ENCODE measurements around the gene CNOT1. TPM values are rescaled to one million over a fixed set of nuclear protein-coding genes. Genes with fewer than 3 reads are reported as not detected.

CNOT1 gene
- total RNA-seq, 2 donors from 2014 or later: 102 to 190 TPM

DNA sequence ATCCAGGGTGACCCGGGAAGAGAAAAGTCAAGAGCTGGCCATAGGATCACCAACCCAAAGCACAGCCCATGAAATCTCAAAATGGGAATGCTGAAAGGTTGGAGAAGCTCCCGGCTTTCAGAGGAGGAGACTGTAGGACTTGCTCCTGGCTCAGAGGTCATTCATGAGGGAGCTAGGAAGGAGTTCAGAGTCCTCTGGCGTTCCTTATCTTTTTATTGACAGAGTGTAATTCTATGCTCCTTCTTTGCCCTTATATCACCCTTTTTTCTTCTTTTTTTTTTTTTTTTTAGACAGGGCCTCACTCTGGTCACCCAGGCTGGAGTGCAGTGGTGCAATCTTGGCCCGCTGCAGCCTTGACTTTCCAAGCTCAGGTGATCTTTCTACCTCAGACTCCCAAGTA lies 27.3 kb upstream of the CNOT1 start:
- 87% methylated on average over 4 of the region's 4 CpGs for WGBS
- no peak for DNase-seq (ENCODE audit: low spot score)
- no peaks in the 10 kb centered on the region for H3K36me3 ChIP-seq
- H3K4me3 ChIP-seq: no peak overlapping the region
- no peaks in the 10 kb centered on the region for H3K4me1 ChIP-seq (replicated peaks)
- H3K27ac ChIP-seq: no peak overlapping the region
- no peaks in the 10 kb centered on the region for H3K9me3 ChIP-seq
- no peaks in the 10 kb centered on the region for H3K27me3 ChIP-seq (replicated peaks; ENCODE audit: insufficient read depth)
- TF ChIP-seq, protein P1, sequence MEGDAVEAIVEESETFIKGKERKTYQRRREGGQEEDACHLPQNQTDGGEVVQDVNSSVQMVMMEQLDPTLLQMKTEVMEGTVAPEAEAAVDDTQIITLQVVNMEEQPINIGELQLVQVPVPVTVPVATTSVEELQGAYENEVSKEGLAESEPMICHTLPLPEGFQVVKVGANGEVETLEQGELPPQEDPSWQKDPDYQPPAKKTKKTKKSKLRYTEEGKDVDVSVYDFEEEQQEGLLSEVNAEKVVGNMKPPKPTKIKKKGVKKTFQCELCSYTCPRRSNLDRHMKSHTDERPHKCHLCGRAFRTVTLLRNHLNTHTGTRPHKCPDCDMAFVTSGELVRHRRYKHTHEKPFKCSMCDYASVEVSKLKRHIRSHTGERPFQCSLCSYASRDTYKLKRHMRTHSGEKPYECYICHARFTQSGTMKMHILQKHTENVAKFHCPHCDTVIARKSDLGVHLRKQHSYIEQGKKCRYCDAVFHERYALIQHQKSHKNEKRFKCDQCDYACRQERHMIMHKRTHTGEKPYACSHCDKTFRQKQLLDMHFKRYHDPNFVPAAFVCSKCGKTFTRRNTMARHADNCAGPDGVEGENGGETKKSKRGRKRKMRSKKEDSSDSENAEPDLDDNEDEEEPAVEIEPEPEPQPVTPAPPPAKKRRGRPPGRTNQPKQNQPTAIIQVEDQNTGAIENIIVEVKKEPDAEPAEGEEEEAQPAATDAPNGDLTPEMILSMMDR (IDR thresholded peaks at IDR 0.05): no peak
- no peak for TF ChIP-seq POLR2A (IDR thresholded peaks at IDR 0.05)
- TF ChIP-seq POLR2AphosphoS5 (IDR thresholded peaks at IDR 0.05): no peak
- intact Hi-C loops (cut with DNase I): no loop called here

- TF ChIP-seq POLR2A (IDR thresholded peaks at IDR 0.05) (no peak), POLR2AphosphoS5 (IDR thresholded peaks at IDR 0.05) (no peak)
- TF ChIP-seq, protein P1 (IDR thresholded peaks at IDR 0.05): no peak
- no peaks in the 10 kb centered on the region for H3K4me1 ChIP-seq (replicated peaks)
- no peaks in the 10 kb centered on the region for H3K27me3 ChIP-seq (replicated peaks; ENCODE audit: insufficient read depth)
- no peak for DNase-seq (ENCODE audit: low spot score)
- WGBS: 89% methylated on average over 8 of the region's 8 CpGs
- intact Hi-C loops (cut with DNase I): no loop called here
- H3K9me3 ChIP-seq: no peaks in the 10 kb centered on the region
- no peak overlapping the region for H3K4me3 ChIP-seq
- H3K36me3 ChIP-seq: no peaks in the 10 kb centered on the region
- H3K27ac ChIP-seq: no peak overlapping the region
These were observed 25.6 kb upstream of the CNOT1 start for GRCh38 chr16:58655215-58655596.

DNA sequence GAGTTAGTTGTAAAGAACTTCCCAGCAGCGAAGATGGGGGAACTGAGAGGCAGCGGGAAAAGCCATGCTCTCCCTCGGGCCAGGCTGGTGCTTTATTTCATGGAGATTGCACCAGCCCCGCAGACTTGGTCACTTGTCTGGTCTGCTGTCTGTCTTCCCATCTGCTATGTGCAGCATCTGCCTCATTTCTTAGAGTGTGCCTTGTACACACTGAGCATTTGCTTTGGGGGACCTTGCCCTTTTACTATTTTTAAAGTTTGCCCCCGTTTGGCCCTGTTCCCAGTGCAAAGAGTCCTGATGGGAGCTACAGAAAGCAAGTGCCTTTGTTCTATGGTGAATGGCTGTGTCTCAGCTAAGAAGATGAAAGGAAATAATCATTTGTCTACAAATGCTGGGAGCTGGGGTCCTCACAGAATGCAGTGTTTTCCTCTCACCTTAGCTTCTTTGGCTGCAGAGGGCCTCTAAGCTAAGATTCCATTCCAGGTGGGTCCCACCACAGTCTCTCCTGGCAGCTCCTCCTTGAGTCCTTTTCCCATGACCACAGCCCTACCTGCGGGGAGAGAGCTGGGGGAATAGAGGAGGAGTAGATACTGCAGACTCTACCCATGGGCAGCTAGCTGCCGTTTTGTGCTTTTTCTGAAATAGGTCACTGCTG lies 25.1 kb upstream of the CNOT1 start:
- intact Hi-C loops (cut with DNase I): no loop called here
- Histone ChIP-seq H3K36me3 (no peaks in the 10 kb centered on the region), H3K27ac (no peak overlapping the region), H3K27me3 (replicated peaks; ENCODE audit: insufficient read depth) (no peaks in the 10 kb centered on the region), H3K4me3 (no peak overlapping the region), H3K9me3 (no peaks in the 10 kb centered on the region), H3K4me1 (replicated peaks) (no peaks in the 10 kb centered on the region)
- no peak for TF ChIP-seq POLR2A (IDR thresholded peaks at IDR 0.05)
- TF ChIP-seq, protein P1 (IDR thresholded peaks at IDR 0.05): no peak
- no peak for TF ChIP-seq POLR2AphosphoS5 (IDR thresholded peaks at IDR 0.05)
- 78% methylated on average over 7 of the region's 7 CpGs for WGBS
- no peak for DNase-seq (ENCODE audit: low spot score)

- Histone ChIP-seq H3K27me3 (replicated peaks; ENCODE audit: insufficient read depth) (no peaks in the 10 kb centered on the region), H3K9me3 (no peaks in the 10 kb centered on the region), H3K27ac (no peak overlapping the region), H3K4me1 (replicated peaks) (no peaks in the 10 kb centered on the region), H3K4me3 (no peak overlapping the region), H3K36me3 (no peaks in the 10 kb centered on the region)
- TF ChIP-seq POLR2AphosphoS5 (IDR thresholded peaks at IDR 0.05): no peak
- intact Hi-C loops (cut with DNase I): no loop called here
- WGBS: 48% methylated on average over 3 of the region's 3 CpGs
- DNase-seq (ENCODE audit: low spot score): no peak
These were observed 23.1 kb upstream of the CNOT1 start for GRCh38 chr16:58652741-58653140.

- no peak for DNase-seq (ENCODE audit: low spot score)
- intact Hi-C loops (cut with DNase I): no loop called here
These were observed 22.3 kb upstream of the CNOT1 start for GRCh38 chr16:58651965-58652348.

More at GRCh38 chr16:58651965-58652348, 22.3 kb upstream of the CNOT1 start:
- H3K27ac ChIP-seq: no peak overlapping the region
- H3K9me3 ChIP-seq: no peaks in the 10 kb centered on the region
- H3K27me3 ChIP-seq (replicated peaks; ENCODE audit: insufficient read depth): no peaks in the 10 kb centered on the region
- WGBS: 66% methylated on average over 3 of the region's 3 CpGs
- H3K4me1 ChIP-seq (replicated peaks): no peaks in the 10 kb centered on the region
- no peaks in the 10 kb centered on the region for H3K36me3 ChIP-seq
- no peak for TF ChIP-seq POLR2AphosphoS5 (IDR thresholded peaks at IDR 0.05)
- TF ChIP-seq, protein P1 (IDR thresholded peaks at IDR 0.05): no peak
- no peak for TF ChIP-seq POLR2A (IDR thresholded peaks at IDR 0.05)
- H3K4me3 ChIP-seq: no peak overlapping the region

Data from prostate gland (tissue), 2 donors.